GM23338 (cell line): ENCODE measurements around the gene CACHD1. TPM values are rescaled to one million over a fixed set of nuclear protein-coding genes. Genes with fewer than 3 reads are reported as not detected.

Source experiments
- ATAC-seq: fragments of 200-7000 bp; cut with Tn5 transposase; 3 replicates; pipeline ENCODE4 v1.9.1; 2020
- DNase-seq: peaks from one replicate; pipeline ENCODE4 v3.0.0-alpha.2; 2015; ENCODE audit warnings: low spot score
- H2AFZ ChIP-seq: fragments of 200-600 bp; sonication (generic); 2 replicates; pipeline ENCODE4 v1.8.0; 2016; ENCODE audit warnings: antibody characterized with exemption, mild to moderate bottlenecking, moderate library complexity
- H3F3A ChIP-seq: fragments of 200-600 bp; sonication (generic); replicated peaks from 2 replicates; pipeline ENCODE4 v1.8.0; 2017; ENCODE audit warnings: antibody characterized with exemption, mixed run types, low read depth
- H3K27ac ChIP-seq: fragments of 200-600 bp; sonication (generic); 2 replicates; pipeline ENCODE4 v1.6.1; 2016; ENCODE audit warnings: low read depth
- H3K27me3 ChIP-seq: fragments of 200-600 bp; sonication (generic); 2 replicates; pipeline ENCODE4 v1.8.0; 2016; ENCODE audit warnings: mild to moderate bottlenecking, mixed run types, moderate library complexity; ENCODE audit not compliant: insufficient read depth
- H3K36me3 ChIP-seq: fragments of 200-600 bp; sonication (generic); 2 replicates; pipeline ENCODE4 v1.8.0; 2016; ENCODE audit warnings: mild to moderate bottlenecking; ENCODE audit not compliant: insufficient read depth
- H3K4me1 ChIP-seq: fragments of 200-600 bp; sonication (generic); 2 replicates; pipeline ENCODE4 v1.8.0; 2016; ENCODE audit warnings: mild to moderate bottlenecking, moderate library complexity; ENCODE audit not compliant: insufficient read depth
- H3K4me2 ChIP-seq: fragments of 200-600 bp; sonication (generic); 2 replicates; pipeline ENCODE4 v1.7.1; 2017; ENCODE audit warnings: mixed run types
- H3K4me3 ChIP-seq: fragments of 200-600 bp; sonication (generic); 2 replicates; pipeline ENCODE4 v1.6.1; 2016; ENCODE audit warnings: mixed run types
- H3K79me2 ChIP-seq: fragments of 200-600 bp; sonication (generic); replicated peaks from 2 replicates; pipeline ENCODE4 v1.8.0; 2017; ENCODE audit warnings: mild to moderate bottlenecking; ENCODE audit not compliant: insufficient read depth
- H3K9me2 ChIP-seq: fragments of 200-600 bp; sonication (generic); 2 replicates; pipeline ENCODE4 v1.8.0; 2017; ENCODE audit not compliant: insufficient read depth
- H4K20me1 ChIP-seq: fragments of 200-600 bp; sonication (generic); replicated peaks from 2 replicates; pipeline ENCODE4 v1.8.0; 2017; ENCODE audit warnings: mild to moderate bottlenecking; ENCODE audit not compliant: insufficient read depth
- H3K27ac Mint-ChIP-seq: 2 replicates; pipeline ENCODE4 v1.8.0; 2020; ENCODE audit warnings: inconsistent platforms, mild to moderate bottlenecking, moderate library complexity, mixed read lengths
- H3K27me3 Mint-ChIP-seq: 3 replicates; pipeline ENCODE4 v1.8.0; 2022; ENCODE audit warnings: low read depth, mild to moderate bottlenecking, moderate library complexity, mixed read lengths, inconsistent platforms; ENCODE audit not compliant: insufficient read depth, poor library complexity
- H3K36me3 Mint-ChIP-seq: 3 replicates; pipeline ENCODE4 v1.8.0; 2021; ENCODE audit warnings: low read depth, mild to moderate bottlenecking, inconsistent platforms, moderate library complexity, mixed read lengths
- H3K4me1 Mint-ChIP-seq: 3 replicates; pipeline ENCODE4 v1.8.0; 2020; ENCODE audit warnings: mild to moderate bottlenecking, inconsistent platforms, mixed read lengths
- H3K4me3 Mint-ChIP-seq: 3 replicates; pipeline ENCODE4 v1.8.0; 2021; ENCODE audit warnings: moderate library complexity, mild to moderate bottlenecking, inconsistent platforms, mixed read lengths
- H3K9me3 Mint-ChIP-seq: 3 replicates; pipeline ENCODE4 v1.8.0; 2020; ENCODE audit warnings: moderate library complexity, mild to moderate bottlenecking, inconsistent platforms, mixed read lengths
- CREB1 ChIP-seq: fragments of 250-450 bp; sonication (Bioruptor Pico); IDR thresholded peaks from 2 replicates; pipeline ENCODE4 v1.5.0; 2020; ENCODE audit warnings: low read depth, mild to moderate bottlenecking, moderate library complexity
- CTCF ChIP-seq, 2 experiments: fragments of 200-600 bp in 1 of 2; sonication (generic) in 1 of 2; conservative IDR thresholded peaks; 2 replicates each; pipeline versions ENCODE4 v1.5.1 to v1.6.1; 2016 to 2017; ENCODE audit warnings: antibody characterized with exemption in 2 of 2, low read depth in 2 of 2, mild to moderate bottlenecking in 2 of 2, moderate library complexity in 1 of 2
- EZH2 ChIP-seq: fragments of 200-600 bp; sonication (generic); IDR thresholded peaks from one replicate; pipeline ENCODE4 v1.8.0; 2017; ENCODE audit warnings: antibody characterized with exemption, mild to moderate bottlenecking, low read depth; ENCODE audit not compliant: unreplicated experiment
- EZH2phosphoT487 ChIP-seq: fragments of 200-600 bp; sonication (generic); IDR thresholded peaks from one replicate; pipeline ENCODE4 v1.8.1; 2018; ENCODE audit warnings: antibody characterized with exemption; ENCODE audit not compliant: unreplicated experiment
- JUNB ChIP-seq: IDR thresholded peaks from one replicate; pipeline ENCODE4 v1.6.1; 2016; ENCODE audit warnings: antibody characterized with exemption; ENCODE audit not compliant: unreplicated experiment
- POLR2AphosphoS5 ChIP-seq: IDR thresholded peaks from 2 replicates; pipeline ENCODE4 v1.6.1; 2016; ENCODE audit warnings: antibody characterized with exemption, low read depth
- STAT1 ChIP-seq: IDR thresholded peaks from one replicate; pipeline ENCODE4 v1.6.1; 2016; ENCODE audit warnings: antibody characterized with exemption; ENCODE audit not compliant: unreplicated experiment
- ZNF114 ChIP-seq: fragments of 250-450 bp; sonication (Bioruptor Pico); IDR thresholded peaks from 2 replicates; pipeline ENCODE4 v1.5.0; 2020; ENCODE audit warnings: mild to moderate bottlenecking, moderate library complexity
- ZNF331 ChIP-seq: fragments of 250-450 bp; sonication (Bioruptor Pico); IDR thresholded peaks from 2 replicates; pipeline ENCODE4 v1.5.0; 2020; ENCODE audit warnings: low read depth, mild to moderate bottlenecking, moderate library complexity
- ZNF462 ChIP-seq: fragments of 250-450 bp; sonication (Bioruptor Pico); IDR thresholded peaks from 2 replicates; pipeline ENCODE4 v1.5.0; 2020; ENCODE audit warnings: mild to moderate bottlenecking, moderate library complexity
- polyA plus RNA-seq: library from polyadenylated mRNA; unstranded; fragments of >200 nt; fragmentation: Nextera tagmentation; extraction: Ambion mirVana; gene quantifications from 2 replicates; pipeline ENCODE4 v1.2.1, GENCODE V29; 2016
- total RNA-seq: library from RNA; depleted of rRNA; stranded (reverse); fragments of >200 nt; shearing (Covaris generic); gene quantifications from 2 replicates; pipeline ENCODE4 v1.2.3, GENCODE V29; 2014

Gene CACHD1
- total and polyA plus RNA-seq, 2 experiments from 2014 or later, result 12.6 to 43.7 TPM

GRCh38 chr1:64487061-64487460, 17.1 kb downstream of the CACHD1 start:
- Mint-ChIP-seq H3K4me1 (peaks cover 68% of the 10 kb centered on the region), H3K9me3 (no peaks in the 10 kb centered on the region), H3K27ac (no peak overlapping the region; the same call in 1 of the 2 replicates), H3K27me3 (peaks cover 5% of the 10 kb centered on the region), H3K4me3 (no peak overlapping the region; the same call in 2 of the 3 replicates), H3K36me3 (no peaks in the 10 kb centered on the region; the same call in 2 of the 3 replicates)
- H3F3A ChIP-seq, result no peaks in the 10 kb centered on the region
- ATAC-seq (peak; percentile 41), DNase-seq (peak; percentile 68)
- peak overlapping the region; percentile 58; the same call in 1 of the 2 replicates for H3K27ac ChIP-seq
- no peaks in the 10 kb centered on the region for H3K27me3 ChIP-seq
- H3K79me2 ChIP-seq, result peaks cover 100% of the 10 kb centered on the region
- peaks cover 67% of the 10 kb centered on the region for H3K4me1 ChIP-seq
- no peak for TF ChIP-seq EZH2phosphoT487
- peak; percentile 62 to 66 for TF ChIP-seq CTCF (conservative IDR thresholded peaks at IDR 0.05; ENCODE audit: low read depth in 2 of 2)
- H3K4me2 ChIP-seq, result peak overlapping the region; percentile 39; the same call in 1 of the 2 replicates
- no peak overlapping the region for H2AFZ ChIP-seq
- H3K36me3 ChIP-seq, result no peaks in the 10 kb centered on the region
- H3K9me2 ChIP-seq, result no peaks in the 10 kb centered on the region
- peaks cover 19% of the 10 kb centered on the region for H4K20me1 ChIP-seq
- H3K4me3 ChIP-seq, result no peak overlapping the region

- ATAC-seq, result peak; percentile 12; the same call in 2 of the 3 replicates
- Mint-ChIP-seq H3K9me3 (no peaks in the 10 kb centered on the region), H3K4me3 (no peak overlapping the region), H3K27ac (0 out of 2 replicates have a peak overlapping the region, but pooled peaks have one; percentile 5), H3K4me1 (peaks cover 77% of the 10 kb centered on the region), H3K36me3 (no peaks in the 10 kb centered on the region; the same call in 2 of the 3 replicates), H3K27me3 (peaks cover 5% of the 10 kb centered on the region)
- no peak for DNase-seq
- no peak overlapping the region for H2AFZ ChIP-seq
- no peaks in the 10 kb centered on the region for H3F3A ChIP-seq
- no peaks in the 10 kb centered on the region for H3K27me3 ChIP-seq
- peaks cover 94% of the 10 kb centered on the region for H3K79me2 ChIP-seq
- H3K27ac ChIP-seq, result no peak overlapping the region; the same call in 1 of the 2 replicates
- peaks cover 68% of the 10 kb centered on the region for H3K4me1 ChIP-seq
- H3K4me3 ChIP-seq, result no peak overlapping the region
- H4K20me1 ChIP-seq, result peaks cover 5% of the 10 kb centered on the region; the same call in 1 of the 2 replicates
- no peaks in the 10 kb centered on the region for H3K9me2 ChIP-seq
- peak overlapping the region; percentile 40; the same call in 1 of the 2 replicates for H3K4me2 ChIP-seq
- H3K36me3 ChIP-seq, result no peaks in the 10 kb centered on the region
- TF ChIP-seq EZH2 (no peak), ZNF331 (no peak), ZNF114 (no peak), CREB1 (CRISPR knock-in tag) (no peak), JUNB (no peak), ZNF462 (CRISPR knock-in tag) (no peak), CTCF (conservative IDR thresholded peaks at IDR 0.05; ENCODE audit: low read depth in 2 of 2) (no peak), POLR2AphosphoS5 (no peak), STAT1 (no peak)
These were observed 18.9 kb downstream of the CACHD1 start for GRCh38 chr1:64488862-64489261.
